ENCODE measurements around the gene MUTYH.
"Not testable (repeated sequence)": the region's sequence is repeated elsewhere in the genome, so short reads cannot be mapped to it uniquely, and the experiment has no call there.

The MUTYH gene

GRCh38 chr1:45339789-45340558 is at the start of gene MUTYH, which contains the start of gene TOE1:
TSS of gene MUTYH (minus strand) at chr1:45340440. CDS start at chr1:45334505, 5,935 bp downstream.
TSS of gene TOE1 (plus strand) at chr1:45340170. CDS start at chr1:45340253, 83 bp downstream.
- peak; percentile 72 to 84 (median 78) for DNase-seq (ENCODE audit: low read depth in 3 of 3, low spot score in 1 of 3)

DNA sequence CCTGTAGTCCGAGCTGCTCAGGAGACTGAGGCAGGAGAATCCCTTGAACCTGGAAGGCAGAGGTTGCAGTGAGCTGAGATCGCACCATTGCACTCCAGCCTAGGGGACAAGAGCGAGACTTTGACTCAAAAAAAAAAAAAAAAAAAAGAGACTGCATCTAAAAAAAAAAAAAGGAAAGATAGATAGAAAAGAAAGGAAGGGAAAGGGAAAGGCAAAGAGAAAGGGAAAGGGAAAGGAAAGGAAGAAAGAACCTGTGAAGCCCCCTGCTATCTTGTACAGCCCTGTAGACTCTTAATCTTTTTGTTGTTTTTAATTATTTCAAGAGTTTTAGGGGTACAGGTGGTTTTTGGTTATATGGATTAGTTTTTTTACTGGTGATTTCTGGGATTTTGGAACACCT is 46.0 kb upstream of the MUTYH start:
- no peak for DNase-seq (ENCODE audit: low read depth in 3 of 3, low spot score in 1 of 3)

DNA sequence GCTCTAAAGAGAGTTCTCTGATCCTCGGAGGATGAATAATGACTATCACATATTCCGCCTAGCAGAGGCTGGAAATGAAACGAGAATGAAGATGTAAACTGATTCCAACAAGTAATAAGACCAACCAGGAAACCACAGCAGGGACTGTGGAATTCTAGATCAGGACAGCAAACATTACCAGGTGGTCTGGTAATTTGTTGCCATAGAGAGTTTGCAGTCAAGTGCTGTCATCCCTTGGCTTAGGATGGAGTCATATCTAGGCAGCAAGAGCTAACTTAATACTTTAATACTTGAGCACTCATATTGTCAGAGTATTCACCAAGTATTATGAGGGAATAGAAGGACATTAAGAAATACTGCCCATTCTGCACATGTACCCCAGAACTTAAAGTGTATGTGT is 45.1 kb upstream of the MUTYH start:
- no peak for DNase-seq (ENCODE audit: low read depth in 3 of 3, low spot score in 1 of 3)

DNA sequence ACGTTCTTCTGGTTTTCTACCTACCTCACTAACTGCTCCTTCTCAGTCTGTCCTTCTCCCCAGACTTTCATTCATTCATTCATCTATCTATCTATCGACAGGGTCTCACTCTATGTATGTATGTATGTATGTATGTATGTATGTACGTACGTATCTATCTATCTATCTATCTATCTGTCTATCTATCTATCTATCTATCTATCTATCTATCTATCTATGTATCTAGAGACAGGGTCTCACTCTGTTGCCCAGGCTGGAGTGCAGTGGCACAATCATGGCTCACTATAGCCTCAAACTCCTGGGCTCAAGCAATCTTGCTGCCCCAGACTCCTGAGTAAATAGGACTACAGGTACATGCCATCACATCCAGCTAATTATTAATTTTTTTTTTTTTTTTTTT is 44.0 kb upstream of the MUTYH start:
- not testable (repeated sequence) for DNase-seq (ENCODE audit: low read depth in 3 of 3, low spot score in 1 of 3)

GRCh38 chr1:45383191-45383590 is 43.0 kb upstream of the MUTYH start:
- no peak for DNase-seq (ENCODE audit: low read depth in 3 of 3, low spot score in 1 of 3)

GRCh38 chr1:45381243-45381642 is 41.0 kb upstream of the MUTYH start:
- DNase-seq (ENCODE audit: low read depth in 3 of 3, low spot score in 1 of 3), result no peak

DNA sequence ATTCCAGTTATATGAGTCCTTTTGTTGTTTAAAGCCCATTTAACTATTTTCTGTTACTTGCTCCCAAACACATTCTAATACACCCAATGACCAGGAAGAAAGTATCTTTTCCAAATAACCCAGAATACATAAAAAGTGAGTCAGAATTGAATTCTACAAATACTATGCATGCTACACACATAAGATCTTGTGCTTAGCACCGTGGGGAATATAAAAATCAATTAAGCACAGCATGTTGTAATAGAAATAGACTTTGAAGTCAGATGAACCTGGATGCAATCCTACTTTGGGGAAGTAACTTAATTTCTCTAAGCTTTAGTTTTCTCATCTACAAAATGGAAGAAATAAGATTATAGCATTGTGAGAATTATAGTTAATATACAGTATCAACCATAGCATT is 40.5 kb upstream of the MUTYH start:
- no peak for DNase-seq (ENCODE audit: low read depth in 3 of 3, low spot score in 1 of 3)

GRCh38 chr1:45380125-45380524 is 39.9 kb upstream of the MUTYH start:
- DNase-seq (ENCODE audit: low read depth in 3 of 3, low spot score in 1 of 3), result no peak

GRCh38 chr1:45379524-45379923 is 39.3 kb upstream of the MUTYH start:
- no peak for DNase-seq (ENCODE audit: low read depth in 3 of 3, low spot score in 1 of 3)

- DNase-seq (ENCODE audit: low read depth in 3 of 3, low spot score in 1 of 3), result no peak
Observed at GRCh38 chr1:45378184-45378583, 37.9 kb upstream of the MUTYH start.

DNA sequence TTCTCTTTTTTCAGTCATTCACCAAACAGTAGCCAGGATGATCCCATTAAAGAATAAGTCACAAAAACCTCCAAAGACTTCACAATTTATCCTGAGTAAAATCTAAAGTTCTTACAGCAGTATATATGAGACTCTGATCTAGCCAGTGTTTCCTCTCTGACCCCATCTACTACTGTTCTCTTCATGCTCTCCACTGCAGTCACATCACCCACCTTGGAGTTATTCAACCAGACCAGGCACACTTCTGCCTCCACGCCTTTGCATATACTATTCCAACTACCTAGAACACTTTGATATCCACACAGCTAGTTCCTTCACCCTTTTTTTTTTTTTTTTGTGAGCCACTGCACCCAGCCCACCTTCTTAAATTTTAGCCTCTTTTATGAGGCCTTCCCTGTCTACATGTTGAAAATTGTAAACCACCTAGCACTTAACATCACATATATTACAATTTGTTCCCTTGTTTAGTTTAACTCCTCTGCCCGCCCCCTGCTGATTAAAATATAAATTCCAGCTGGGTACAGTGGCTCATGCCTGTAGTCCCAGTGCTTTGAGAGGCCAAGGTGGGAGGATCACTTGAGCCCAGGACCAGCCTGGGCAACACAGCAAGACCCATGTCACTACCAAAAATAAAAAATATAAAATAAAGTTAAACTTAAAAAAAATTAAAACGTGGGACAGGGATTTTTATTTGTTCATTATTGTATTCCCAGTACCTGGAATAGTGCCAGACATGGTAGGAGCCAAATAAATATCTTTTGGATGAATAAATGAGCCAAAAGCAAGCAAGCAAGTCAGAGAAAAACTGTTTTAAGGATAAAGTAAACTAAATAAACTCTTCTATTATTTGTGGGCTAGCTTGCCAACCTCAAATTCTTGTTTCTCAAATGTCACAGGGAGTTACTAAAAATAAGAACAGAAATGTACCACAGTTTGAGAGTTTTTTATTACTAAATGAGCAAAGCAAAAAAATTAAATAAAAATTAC is 35.2 kb upstream of the MUTYH start:
- DNase-seq (ENCODE audit: low read depth in 3 of 3, low spot score in 1 of 3), result no peak

DNA sequence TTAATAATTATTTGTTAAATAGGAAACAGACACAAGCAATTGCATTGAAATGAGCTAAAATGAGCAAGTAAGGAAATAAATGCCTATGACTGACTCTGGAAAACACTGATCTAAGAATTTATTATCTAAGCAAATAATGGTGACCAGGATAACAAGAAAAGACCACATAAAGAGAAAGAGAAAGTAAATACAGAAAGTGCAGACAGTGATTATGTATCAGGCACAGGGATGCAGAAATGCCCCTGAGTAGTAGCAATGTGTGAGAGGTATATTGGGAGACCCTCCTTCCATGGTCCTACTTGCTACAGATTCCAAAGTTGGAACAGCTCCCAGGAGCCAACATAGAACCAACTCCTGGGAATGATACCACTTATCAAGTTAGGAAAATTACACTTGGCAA is 33.3 kb upstream of the MUTYH start:
- DNase-seq (ENCODE audit: low read depth in 3 of 3, low spot score in 1 of 3), result no peak

- DNase-seq (ENCODE audit: low read depth in 3 of 3, low spot score in 1 of 3), result no peak
Observed at GRCh38 chr1:45370575-45370974, 30.3 kb upstream of the MUTYH start.

DNA sequence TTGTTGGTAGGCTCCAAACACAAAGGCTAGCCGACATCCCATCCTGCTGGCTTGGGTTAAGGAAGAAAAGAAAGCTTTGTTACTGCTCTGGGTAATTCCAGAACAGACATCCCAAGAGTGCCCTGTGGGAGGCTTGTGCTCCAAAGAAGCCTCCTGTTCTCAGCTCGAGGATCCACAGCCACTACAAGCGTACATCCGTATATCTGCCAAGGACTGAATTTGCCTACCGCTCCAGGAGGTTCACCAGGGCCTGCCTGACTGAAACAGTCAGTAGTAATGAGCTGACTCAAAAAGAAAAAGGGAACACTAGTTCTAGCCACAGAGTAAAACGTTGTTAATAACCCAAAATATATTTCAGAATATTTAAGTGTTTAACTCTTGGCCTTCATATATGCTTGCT is 24.8 kb upstream of the MUTYH start:
- DNase-seq (ENCODE audit: low read depth in 3 of 3, low spot score in 1 of 3), result no peak

- no peak for DNase-seq (ENCODE audit: low read depth in 3 of 3, low spot score in 1 of 3)
Observed at GRCh38 chr1:45364294-45364693, 24.1 kb upstream of the MUTYH start.

- not testable (repeated sequence) for DNase-seq (ENCODE audit: low read depth in 3 of 3, low spot score in 1 of 3)
Observed at GRCh38 chr1:45360981-45361380, 20.7 kb upstream of the MUTYH start.

- DNase-seq (ENCODE audit: low read depth in 3 of 3, low spot score in 1 of 3), result no peak
Observed at GRCh38 chr1:45359882-45360513, 19.8 kb upstream of the MUTYH start.

- no peak for DNase-seq (ENCODE audit: low read depth in 3 of 3, low spot score in 1 of 3)
Observed at GRCh38 chr1:45356186-45356585, 15.9 kb upstream of the MUTYH start.

DNA sequence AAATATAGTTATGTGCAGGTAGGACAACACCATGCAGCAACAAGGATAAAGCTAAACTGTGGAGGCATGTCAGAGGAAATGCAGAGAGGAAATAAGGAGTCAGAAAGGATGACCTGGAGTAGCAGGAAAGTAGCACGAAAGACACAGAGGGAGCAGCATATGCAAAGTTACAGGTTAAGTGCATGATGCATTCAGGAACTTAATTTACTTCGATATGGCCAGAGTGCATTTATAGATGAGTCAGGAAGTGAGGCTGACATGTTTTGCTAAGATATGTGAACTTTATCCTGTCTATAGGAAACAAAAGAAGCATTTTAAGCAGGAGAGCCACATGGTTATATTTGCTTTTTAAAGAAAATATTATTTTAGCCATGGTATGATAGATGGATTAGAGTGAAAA is 15.4 kb upstream of the MUTYH start:
- no peak for DNase-seq (ENCODE audit: low read depth in 3 of 3, low spot score in 1 of 3)

- DNase-seq (ENCODE audit: low read depth in 3 of 3, low spot score in 1 of 3), result no peak
Observed at GRCh38 chr1:45354838-45355237, 14.6 kb upstream of the MUTYH start.

- DNase-seq (ENCODE audit: low read depth in 3 of 3, low spot score in 1 of 3), result no peak
Observed at GRCh38 chr1:45353685-45354084, 13.4 kb upstream of the MUTYH start.

GRCh38 chr1:45351508-45351907 is 11.3 kb upstream of the MUTYH start:
- no peak for DNase-seq (ENCODE audit: low read depth in 3 of 3, low spot score in 1 of 3)

Measured in stimulated activated CD4-positive, alpha-beta T cell treated with anti-CD3 and anti-CD28 coated beads, TNF-alpha, amount 100 ng/mL, for 1 hour (primary cell).